HepG2 (cell line): ENCODE measurements around the gene MAD2L2. TPM values are rescaled to one million over a fixed set of nuclear protein-coding genes. Genes with fewer than 3 reads are reported as not detected.

Experiments used
- AHDC1 ChIP-seq: sonication (generic); formaldehyde crosslinking; IDR thresholded peaks from 2 replicates; pipeline ENCODE4 v1.5.1; 2020; ENCODE audit warnings: mild to moderate bottlenecking, missing genetic modification reagents, borderline replicate concordance
- ARID3A ChIP-seq: IDR thresholded peaks from 2 replicates; pipeline ENCODE4 v1.6.1; 2012; ENCODE audit warnings: low read depth, low read length, improper control_type of control experiment
- EZH2 ChIP-seq: conservative IDR thresholded peaks from 2 replicates; pipeline ENCODE4 v1.6.1; 2012; ENCODE audit warnings: mild to moderate bottlenecking, low read depth, low read length, moderate library complexity
- HNF1A ChIP-seq, 2 experiments: sonication (generic) in 1 of 2; formaldehyde crosslinking in 1 of 2; IDR thresholded peaks; 2 replicates each; pipeline versions ENCODE4 v1.4.0 to v1.6.1; 2016 to 2020; ENCODE audit warnings: borderline replicate concordance in 1 of 2, low read depth in 1 of 2, mild to moderate bottlenecking in 1 of 2, missing genetic modification reagents in 1 of 2
- PPARG ChIP-seq: conservative IDR thresholded peaks from 2 replicates; pipeline ENCODE4 v1.6.1; 2016; ENCODE audit warnings: missing biosample characterization, missing genetic modification reagents
- TEF ChIP-seq: sonication (generic); formaldehyde crosslinking; IDR thresholded peaks from 2 replicates; pipeline ENCODE4 v1.5.0; 2020; ENCODE audit warnings: missing genetic modification reagents
- ZFP36L2 ChIP-seq: sonication (generic); formaldehyde crosslinking; IDR thresholded peaks from 2 replicates; pipeline ENCODE4 v1.4.0; 2020; ENCODE audit warnings: missing genetic modification reagents
- ZNF142 ChIP-seq: sonication (generic); formaldehyde crosslinking; IDR thresholded peaks from 2 replicates; pipeline ENCODE4 v1.4.0; 2020; ENCODE audit warnings: missing genetic modification reagents
- polyA plus RNA-seq, 8 experiments: library from polyadenylated mRNA; depleted of rRNA in 3 of 8; stranded (reverse) in 7 of 8; unstranded in 1 of 8; fragments of >200 nt; fragmentation: Illumina TruSeq in 4 of 8; extraction: Trizol in 4 of 8; gene quantifications; 2 replicates each; pipeline versions ENCODE4 v1.2.1 to v1.2.3, GENCODE V29; 2011 to 2016; ENCODE audit warnings: low read depth in 4 of 8, missing spikeins in 1 of 8, mixed read lengths in 1 of 8; ENCODE audit not compliant: insufficient read depth in 1 of 8
- total RNA-seq, 5 experiments: library from RNA; depleted of rRNA; stranded (reverse); fragments of >200 nt; fragmentation: Illumina TruSeq; extraction: Trizol; gene quantifications; 2 replicates each; pipeline ENCODE4 v1.2.3, GENCODE V29; 2016; ENCODE audit warnings: low read depth in 1 of 5

Gene MAD2L2
- total and polyA plus RNA-seq, 2 of the 13 experiments (the other 11 are each of a cell fraction or from before 2014, with no cell fraction given), result 51.8 to 53.8 TPM

- TF ChIP-seq ZFP36L2 (CRISPR knock-in tag) (no peak), ARID3A (no peak), EZH2 (no peak), PPARG (no peak), TEF (CRISPR knock-in tag) (no peak), HNF1A (IDR thresholded peaks at IDR 0.05; ENCODE audit: low read depth) (no peak), HNF1A (CRISPR knock-in tag; IDR thresholded peaks at IDR 0.05; ENCODE audit: borderline replicate concordance) (no peak; the same call in 1 of the 2 replicates), AHDC1 (CRISPR knock-in tag) (no peak), ZNF142 (CRISPR knock-in tag) (no peak)
Measured at GRCh38 chr1:11654137-11654938, 26.6 kb downstream of the MAD2L2 start, which contains the start of the genes FBXO2 and FBXO44 (continued).
